GM18870 (cell line): ENCODE measurements around the gene DNAJC6.

Experiments used
- ATAC-seq: cut with Tn5 transposase; IDR thresholded peaks from one replicate; pipeline ENCODE4 v1.9.1; 2021; ENCODE audit warnings: moderate library complexity; ENCODE audit not compliant: unreplicated experiment

DNAJC6 gene

GRCh38 chr1:65292861-65293593 lies 16.3 kb upstream of the DNAJC6 start:
- ATAC-seq, result no peak

- no peak for ATAC-seq
These were observed 11.6 kb upstream of the DNAJC6 start for GRCh38 chr1:65297706-65298105.

GRCh38 chr1:65299328-65299727 lies 10.0 kb upstream of the DNAJC6 start:
- ATAC-seq, result no peak

- no peak for ATAC-seq
These were observed 501 bp upstream of the DNAJC6 start for GRCh38 chr1:65308781-65309303.

- ATAC-seq, result no peak
These were observed 790 bp downstream of the DNAJC6 start for GRCh38 chr1:65310078-65310587.

- no peak for ATAC-seq
These were observed 2.4 kb downstream of the DNAJC6 start for GRCh38 chr1:65311760-65312159.

- no peak for ATAC-seq
These were observed 6.9 kb downstream of the DNAJC6 start for GRCh38 chr1:65316233-65316632.

- ATAC-seq, result no peak
These were observed 8.7 kb downstream of the DNAJC6 start for GRCh38 chr1:65317866-65318653.

GRCh38 chr1:65319141-65319540 lies 9.8 kb downstream of the DNAJC6 start:
- ATAC-seq, result no peak

- no peak for ATAC-seq
These were observed 10.4 kb downstream of the DNAJC6 start for GRCh38 chr1:65319754-65320153.

- ATAC-seq, result no peak
These were observed 12.5 kb downstream of the DNAJC6 start for GRCh38 chr1:65321879-65322278.

GRCh38 chr1:65323246-65323645 lies 13.9 kb downstream of the DNAJC6 start:
- ATAC-seq, result no peak

- ATAC-seq, result no peak
These were observed 20.7 kb downstream of the DNAJC6 start for GRCh38 chr1:65330021-65330420.

- ATAC-seq, result no peak
These were observed 21.5 kb downstream of the DNAJC6 start for GRCh38 chr1:65330822-65331221.

GRCh38 chr1:65332821-65333220 lies 23.5 kb downstream of the DNAJC6 start:
- ATAC-seq, result no peak

GRCh38 chr1:65334081-65334480 lies 24.7 kb downstream of the DNAJC6 start:
- no peak for ATAC-seq

GRCh38 chr1:65339866-65340468 lies 30.6 kb downstream of the DNAJC6 start:
- no peak for ATAC-seq

- ATAC-seq, result no peak
These were observed 32.0 kb downstream of the DNAJC6 start for GRCh38 chr1:65341381-65341780.

GRCh38 chr1:65343286-65343685 lies 33.9 kb downstream of the DNAJC6 start:
- no peak for ATAC-seq

GRCh38 chr1:65344171-65344814 lies 35.0 kb downstream of the DNAJC6 start:
- no peak for ATAC-seq

GRCh38 chr1:65346190-65346589 lies 36.8 kb downstream of the DNAJC6 start:
- ATAC-seq, result no peak
